WTC11 (cell line): ENCODE data around the gene SPX.

Source experiments
- ESRRA ChIP-seq: sonication (generic); formaldehyde crosslinking; IDR thresholded peaks from 2 replicates; pipeline ENCODE4 v1.8.1; 2022; ENCODE audit warnings: mild to moderate bottlenecking, missing genetic modification reagents, borderline replicate concordance
- FOXJ3 ChIP-seq: sonication (generic); formaldehyde crosslinking; IDR thresholded peaks from 2 replicates; pipeline ENCODE4 v1.9.0; 2021; ENCODE audit warnings: missing genetic modification reagents, mild to moderate bottlenecking, borderline replicate concordance
- JUN ChIP-seq: sonication (generic); formaldehyde crosslinking; IDR thresholded peaks from 2 replicates; pipeline ENCODE4 v1.8.0; 2023; ENCODE audit warnings: mild to moderate bottlenecking, missing genetic modification reagents
- MAX ChIP-seq: sonication (generic); formaldehyde crosslinking; IDR thresholded peaks from 2 replicates; pipeline ENCODE4 v1.8.0; 2022; ENCODE audit warnings: mild to moderate bottlenecking, missing genetic modification reagents
- MLX ChIP-seq: sonication (generic); formaldehyde crosslinking; IDR thresholded peaks from 2 replicates; pipeline ENCODE4 v1.8.1; 2023; ENCODE audit warnings: mild to moderate bottlenecking, missing genetic modification reagents, moderate library complexity
- PREB ChIP-seq: sonication (generic); formaldehyde crosslinking; IDR thresholded peaks from 2 replicates; pipeline ENCODE4 v1.8.1; 2022; ENCODE audit warnings: mild to moderate bottlenecking, missing genetic modification reagents, moderate library complexity, borderline replicate concordance
- SOX15 ChIP-seq: fragments of 250-450 bp; sonication (Bioruptor Pico); IDR thresholded peaks from 2 replicates; pipeline ENCODE4 v1.9.0; 2021; ENCODE audit warnings: mild to moderate bottlenecking
- STAT6 ChIP-seq: sonication (generic); formaldehyde crosslinking; conservative IDR thresholded peaks from 2 replicates; pipeline ENCODE4 v1.8.1; 2023; ENCODE audit warnings: mild to moderate bottlenecking, low read depth, missing genetic modification reagents, moderate library complexity
- USF1 ChIP-seq: sonication (generic); formaldehyde crosslinking; IDR thresholded peaks from 2 replicates; pipeline ENCODE4 v1.8.0; 2022; ENCODE audit warnings: mild to moderate bottlenecking, missing genetic modification reagents
- ZBTB43 ChIP-seq: sonication (generic); formaldehyde crosslinking; IDR thresholded peaks from 2 replicates; pipeline ENCODE4 v1.8.1; 2023; ENCODE audit warnings: mild to moderate bottlenecking, missing genetic modification reagents
- TF ChIP-seq, protein P1 (sequence below): fragments of 200-600 bp; IDR thresholded peaks from 2 replicates; pipeline ENCODE4 v1.8.0; 2022; ENCODE audit warnings: antibody characterized with exemption

DNA sequence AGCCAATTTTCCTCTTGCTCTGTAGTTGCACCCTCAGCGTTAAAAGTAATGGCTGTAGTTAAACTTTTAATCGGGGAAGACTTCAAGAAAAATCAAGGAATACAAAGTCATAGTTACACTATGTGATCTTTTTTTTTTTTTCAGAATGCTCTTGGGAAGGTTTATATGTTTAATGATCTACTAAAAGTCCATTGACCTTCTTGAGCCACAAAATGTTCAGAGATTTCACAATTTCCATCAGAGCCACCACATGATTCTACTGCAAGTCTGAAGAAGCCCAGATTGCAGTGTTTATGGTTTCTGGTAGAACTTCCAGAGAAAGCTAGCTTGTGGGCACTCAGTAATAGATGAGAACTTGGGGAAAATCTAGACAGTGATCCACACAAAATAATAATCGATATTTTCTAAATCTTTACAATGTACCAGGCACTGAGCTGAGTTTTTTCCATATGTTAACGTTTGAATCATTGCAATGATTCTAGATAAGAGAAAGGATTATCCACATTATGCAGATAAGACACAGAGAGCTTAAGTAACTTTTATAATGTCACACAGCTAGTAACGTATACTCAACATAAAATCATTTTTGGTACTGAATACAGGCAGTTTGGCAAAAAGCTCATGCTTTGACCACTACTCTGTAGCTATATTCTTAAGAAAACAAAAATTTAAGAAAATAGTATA, 40.3 kb downstream of the SPX start:
- TF ChIP-seq JUN (CRISPR knock-in tag) (no peak), ZBTB43 (CRISPR knock-in tag) (no peak), USF1 (CRISPR knock-in tag) (no peak), MLX (CRISPR knock-in tag) (no peak), SOX15 (no peak), ESRRA (no peak), PREB (CRISPR knock-in tag) (no peak), MAX (CRISPR knock-in tag) (no peak), STAT6 (CRISPR knock-in tag) (no peak), FOXJ3 (CRISPR knock-in tag) (no peak)
- TF ChIP-seq, protein P1, sequence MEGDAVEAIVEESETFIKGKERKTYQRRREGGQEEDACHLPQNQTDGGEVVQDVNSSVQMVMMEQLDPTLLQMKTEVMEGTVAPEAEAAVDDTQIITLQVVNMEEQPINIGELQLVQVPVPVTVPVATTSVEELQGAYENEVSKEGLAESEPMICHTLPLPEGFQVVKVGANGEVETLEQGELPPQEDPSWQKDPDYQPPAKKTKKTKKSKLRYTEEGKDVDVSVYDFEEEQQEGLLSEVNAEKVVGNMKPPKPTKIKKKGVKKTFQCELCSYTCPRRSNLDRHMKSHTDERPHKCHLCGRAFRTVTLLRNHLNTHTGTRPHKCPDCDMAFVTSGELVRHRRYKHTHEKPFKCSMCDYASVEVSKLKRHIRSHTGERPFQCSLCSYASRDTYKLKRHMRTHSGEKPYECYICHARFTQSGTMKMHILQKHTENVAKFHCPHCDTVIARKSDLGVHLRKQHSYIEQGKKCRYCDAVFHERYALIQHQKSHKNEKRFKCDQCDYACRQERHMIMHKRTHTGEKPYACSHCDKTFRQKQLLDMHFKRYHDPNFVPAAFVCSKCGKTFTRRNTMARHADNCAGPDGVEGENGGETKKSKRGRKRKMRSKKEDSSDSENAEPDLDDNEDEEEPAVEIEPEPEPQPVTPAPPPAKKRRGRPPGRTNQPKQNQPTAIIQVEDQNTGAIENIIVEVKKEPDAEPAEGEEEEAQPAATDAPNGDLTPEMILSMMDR, result no peak
